GM10248 (cell line): ENCODE measurements around the gene MALAT1.
"Not testable (repeated sequence)": the region's sequence is repeated elsewhere in the genome, so short reads cannot be mapped to it uniquely, and the experiment has no call there.

Experiments used
- CTCF ChIA-PET: fragments of 300-600 bp; sonication (Branson Sonifier 250); formaldehyde crosslinking; extraction: SDS; loops from one replicate; lab custom pipeline; 2021; ENCODE audit warnings: antibody characterized with exemption; lab: Yijun Ruan, JAX
- POLR2A ChIA-PET: fragments of 350-650 bp; sonication (Branson Sonifier 250); formaldehyde crosslinking; extraction: SDS; loops from one replicate; lab custom pipeline; 2020; ENCODE audit warnings: antibody characterized with exemption; lab: Yijun Ruan, JAX
- DNase-seq: peaks from one replicate; pipeline ENCODE4 v3.0.0; 2012; ENCODE audit errors: extremely low spot score
- TF ChIP-seq, protein P1 (sequence below): IDR thresholded peaks from 2 replicates; pipeline ENCODE4 v1.5.1; 2012; ENCODE audit warnings: mild to moderate bottlenecking, low read depth; ENCODE audit errors: extremely low read depth, missing control alignments, control extremely low read depth

The MALAT1 gene

DNA sequence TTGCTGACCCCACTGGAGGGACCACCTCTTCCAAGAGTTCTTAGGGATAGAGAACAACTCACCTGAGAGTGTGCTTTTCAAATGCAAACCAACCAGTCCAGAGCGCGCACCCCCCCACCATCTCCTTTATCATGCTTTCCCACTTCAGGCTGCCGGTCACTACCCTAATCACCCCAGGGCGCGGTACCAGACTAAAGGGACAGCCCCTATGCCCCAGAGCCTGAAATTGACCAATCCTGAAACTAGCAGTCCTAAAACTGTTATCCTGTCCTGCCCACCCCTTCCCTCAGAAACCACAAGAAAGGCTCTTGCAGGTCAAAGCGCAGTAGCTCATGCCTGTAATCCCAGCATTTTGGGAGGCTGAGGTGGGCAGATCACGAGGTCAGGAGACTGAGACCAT lies 39.3 kb upstream of the MALAT1 start:
- TF ChIP-seq, protein P1, sequence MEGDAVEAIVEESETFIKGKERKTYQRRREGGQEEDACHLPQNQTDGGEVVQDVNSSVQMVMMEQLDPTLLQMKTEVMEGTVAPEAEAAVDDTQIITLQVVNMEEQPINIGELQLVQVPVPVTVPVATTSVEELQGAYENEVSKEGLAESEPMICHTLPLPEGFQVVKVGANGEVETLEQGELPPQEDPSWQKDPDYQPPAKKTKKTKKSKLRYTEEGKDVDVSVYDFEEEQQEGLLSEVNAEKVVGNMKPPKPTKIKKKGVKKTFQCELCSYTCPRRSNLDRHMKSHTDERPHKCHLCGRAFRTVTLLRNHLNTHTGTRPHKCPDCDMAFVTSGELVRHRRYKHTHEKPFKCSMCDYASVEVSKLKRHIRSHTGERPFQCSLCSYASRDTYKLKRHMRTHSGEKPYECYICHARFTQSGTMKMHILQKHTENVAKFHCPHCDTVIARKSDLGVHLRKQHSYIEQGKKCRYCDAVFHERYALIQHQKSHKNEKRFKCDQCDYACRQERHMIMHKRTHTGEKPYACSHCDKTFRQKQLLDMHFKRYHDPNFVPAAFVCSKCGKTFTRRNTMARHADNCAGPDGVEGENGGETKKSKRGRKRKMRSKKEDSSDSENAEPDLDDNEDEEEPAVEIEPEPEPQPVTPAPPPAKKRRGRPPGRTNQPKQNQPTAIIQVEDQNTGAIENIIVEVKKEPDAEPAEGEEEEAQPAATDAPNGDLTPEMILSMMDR = no peak
- POLR2A ChIA-PET = interaction anchor here (0.6 to 1.5 kb wide), 4 partner anchors 11 to 49 kb away, joined by 3 to 5 read pairs (median 4); no protein-coding TSS in a partner anchor
- CTCF ChIA-PET = interaction anchor here (1.1 to 6.4 kb wide), 7 partner anchors 11 to 80 kb away, joined by 3 to 65 read pairs (median 5); partner anchors contain the start of gene MALAT1
- peak; percentile 37 for DNase-seq

DNA sequence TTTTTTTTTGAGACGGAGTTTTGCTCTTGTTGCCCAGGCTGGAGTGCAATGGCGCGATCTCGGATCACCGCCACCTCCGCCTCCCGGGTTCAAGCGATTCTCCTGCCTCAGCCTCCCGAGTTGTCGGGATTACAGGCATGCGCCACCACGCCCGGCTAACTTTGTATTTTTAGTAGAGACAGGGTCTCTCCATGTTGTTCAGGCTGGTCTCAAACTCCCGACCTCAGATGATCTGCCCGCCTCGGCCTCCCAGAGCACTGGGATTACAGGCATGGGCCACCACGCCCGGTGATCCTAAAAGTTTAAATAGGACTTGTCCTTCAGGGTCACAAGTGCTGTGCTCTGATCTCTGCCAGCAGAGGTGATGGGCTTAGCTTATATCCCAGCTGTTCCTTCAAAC lies 33.4 kb upstream of the MALAT1 start:
- ChIA-PET POLR2A (interaction anchor here (0.7 to 1.0 kb wide), 3 partner anchors 11 to 42 kb away, joined by 3 to 6 read pairs (median 4); no protein-coding TSS in a partner anchor), CTCF (interaction anchor here (1.1 to 2.3 kb wide), 10 partner anchors 10 to 58 kb away, joined by 3 to 12 read pairs (median 4); no protein-coding TSS in a partner anchor)
- DNase-seq = not testable (repeated sequence)

DNA sequence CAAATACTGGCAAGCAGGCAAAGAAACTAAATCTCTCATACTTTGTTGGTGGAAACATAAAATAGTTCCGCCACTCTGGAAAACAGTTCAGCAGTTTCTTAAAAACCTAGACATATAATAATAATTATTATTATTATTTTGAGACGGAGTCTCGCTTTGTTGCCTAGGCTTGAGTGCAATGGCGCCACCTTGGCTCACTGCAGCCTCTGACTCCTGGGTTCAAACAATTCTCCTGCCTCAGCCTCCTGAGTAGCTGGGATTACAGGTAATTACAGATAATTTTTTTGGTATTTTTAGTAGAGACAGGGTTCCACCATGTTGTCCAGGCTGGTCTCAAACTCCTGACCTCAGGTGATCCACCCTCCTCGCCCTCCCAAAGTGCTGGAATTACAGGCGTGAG lies 31.5 kb upstream of the MALAT1 start:
- POLR2A ChIA-PET = interaction anchor here (0.6 kb wide), 1 partner anchor 41 kb away, joined by 5 read pairs; no protein-coding TSS in a partner anchor
- not testable (repeated sequence) for DNase-seq
- CTCF ChIA-PET = interaction anchor here (1.5 to 6.4 kb wide), 4 partner anchors 9 to 60 kb away, joined by 4 to 61 read pairs (median 9); no protein-coding TSS in a partner anchor

DNA sequence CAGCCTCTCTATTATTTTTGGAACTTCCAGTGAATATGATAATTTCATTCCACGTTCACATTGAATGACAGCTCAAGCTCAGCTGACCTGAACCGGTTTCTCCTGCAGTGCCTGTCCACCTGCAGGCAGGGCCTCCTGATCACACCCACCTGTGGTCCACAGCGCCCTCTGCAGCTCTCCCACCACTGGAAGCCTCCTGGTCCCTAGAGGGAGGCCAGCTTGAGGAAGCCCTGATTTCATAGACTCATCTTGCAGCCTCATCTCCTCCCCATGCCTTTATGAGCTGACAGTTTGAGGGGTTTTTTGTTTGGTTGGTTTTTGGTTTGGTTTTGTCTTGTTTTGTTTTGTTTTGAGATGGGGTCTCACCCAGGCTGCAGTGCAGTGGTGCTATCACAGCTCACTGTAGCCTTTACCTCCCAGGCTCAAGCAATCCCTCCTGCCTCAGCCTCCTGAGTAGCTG lies 29.9 kb upstream of the MALAT1 start:
- peak; percentile 79 for DNase-seq
- CTCF ChIA-PET = interaction anchor here (0.7 to 6.4 kb wide), 25 partner anchors 8 to 107 kb away, joined by 3 to 65 read pairs (median 6); partner anchors contain the start of gene MALAT1
- POLR2A ChIA-PET = interaction anchor here (1.0 to 1.8 kb wide), 5 partner anchors 30 to 46 kb away, joined by 3 to 29 read pairs (median 12); partner anchors contain the start of genes MALAT1 and NEAT1
- TF ChIP-seq, protein P1 = peak; percentile 84

DNA sequence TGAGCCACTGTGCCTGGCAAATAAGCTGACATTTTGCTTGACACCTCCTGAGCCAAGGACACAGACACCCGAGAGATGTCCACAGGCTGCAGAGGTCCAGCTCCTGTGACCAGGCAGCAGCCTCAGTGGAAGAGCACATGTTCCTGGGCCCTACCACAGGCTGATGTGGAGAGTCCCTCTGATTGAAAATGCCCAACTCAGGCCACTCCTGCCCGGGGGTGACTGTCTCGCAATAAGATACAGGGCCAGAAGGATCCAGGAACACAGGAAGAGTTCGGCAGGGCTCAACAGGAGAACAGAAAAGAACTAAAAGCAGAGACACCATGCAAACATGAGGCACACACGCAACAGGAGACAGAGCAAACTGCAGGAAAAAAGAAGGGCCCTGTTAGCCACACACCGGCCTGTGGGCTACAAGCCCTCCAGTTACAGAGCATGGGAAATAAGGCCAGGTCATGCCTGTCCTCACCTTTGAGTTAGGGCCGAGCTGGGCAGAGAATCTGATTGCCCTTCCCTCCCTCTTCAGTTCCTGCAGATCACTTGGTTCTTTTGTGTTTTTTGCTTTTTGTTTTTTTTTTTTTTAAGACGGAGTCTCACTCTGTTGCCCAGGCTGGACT lies 28.3 kb upstream of the MALAT1 start:
- DNase-seq = no peak
- TF ChIP-seq, protein P1 = no peak
- ChIA-PET CTCF (interaction anchor here (0.6 to 6.4 kb wide), 16 partner anchors 9 to 111 kb away, joined by 3 to 65 read pairs (median 9); no protein-coding TSS in a partner anchor), POLR2A (interaction anchor here (0.8 to 10.8 kb wide), 4 partner anchors 10 to 53 kb away, joined by 3 to 305 read pairs (median 16); partner anchors contain the start of genes MALAT1 and NEAT1)

DNA sequence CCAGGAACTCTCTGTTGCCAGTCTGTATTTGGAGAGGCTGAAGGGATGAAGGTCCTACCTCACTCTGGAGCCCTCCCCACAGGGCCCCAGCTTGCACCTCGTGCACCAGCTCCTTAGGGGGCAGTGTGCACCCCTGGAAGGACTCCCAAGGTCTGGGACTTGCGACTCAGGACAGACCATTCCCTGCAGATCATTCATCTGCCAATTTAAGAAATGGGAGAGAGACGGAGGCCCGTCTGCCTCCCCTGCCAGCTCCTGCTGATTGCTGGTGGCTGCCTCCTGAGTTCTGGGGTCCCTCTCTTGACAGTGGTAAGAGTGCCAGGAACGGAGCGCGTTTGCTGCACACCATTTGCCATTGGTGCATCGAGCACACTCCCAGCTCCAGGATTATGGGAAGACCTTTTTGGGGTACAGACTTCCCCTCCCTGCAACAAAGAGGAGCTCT lies 27.4 kb upstream of the MALAT1 start:
- CTCF ChIA-PET = interaction anchor here (0.6 to 6.4 kb wide), 23 partner anchors 11 to 157 kb away, joined by 3 to 65 read pairs (median 5); partner anchors contain the start of genes CDC42EP2 and MALAT1
- peak; percentile 45 for DNase-seq
- TF ChIP-seq, protein P1 = peak; percentile 70
- POLR2A ChIA-PET = interaction anchor here (0.7 to 10.8 kb wide), 13 partner anchors 10 to 207 kb away, joined by 3 to 305 read pairs (median 8); partner anchors contain the start of genes MALAT1 and NEAT1

DNA sequence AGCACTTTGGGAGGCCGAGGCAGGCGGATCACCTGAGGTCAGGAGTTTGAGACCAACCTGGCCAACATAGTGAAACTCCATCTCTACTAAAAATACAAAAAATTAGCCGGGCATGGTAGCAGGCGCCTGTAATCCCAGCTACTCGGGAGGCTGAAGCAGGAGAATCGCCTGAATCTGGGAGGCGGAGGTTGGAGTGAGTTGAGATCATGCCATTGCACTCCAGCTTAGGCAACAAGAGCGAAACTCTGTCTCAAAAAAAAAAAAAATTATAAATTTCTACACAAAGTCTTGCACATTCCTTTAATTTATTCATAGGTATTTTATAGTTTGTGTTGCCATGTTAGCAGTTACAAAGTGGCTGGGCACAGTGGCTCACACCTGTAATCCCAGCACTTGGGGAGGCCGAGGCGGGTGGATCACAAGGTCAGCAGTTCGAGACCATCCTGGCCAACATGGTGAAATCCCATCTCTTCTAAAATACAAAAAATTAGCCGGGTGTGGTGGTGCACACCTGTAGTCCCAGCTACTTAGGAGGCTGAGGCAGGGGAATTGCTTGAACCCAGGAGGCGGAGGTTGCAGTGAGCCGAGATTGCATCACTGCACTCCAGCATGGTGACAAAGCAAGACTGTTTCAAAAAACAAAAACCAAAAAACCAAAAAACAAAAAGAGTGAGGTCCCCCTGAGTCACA lies 26.1 kb upstream of the MALAT1 start:
- CTCF ChIA-PET = interaction anchor here (1.0 to 6.4 kb wide), 13 partner anchors 13 to 158 kb away, joined by 3 to 65 read pairs (median 8); partner anchors contain the start of genes CDC42EP2 and MALAT1
- DNase-seq = not testable (repeated sequence)

More for the DNA sequence above, 26.1 kb upstream of the MALAT1 start:
- POLR2A ChIA-PET = interaction anchor here (0.9 to 10.8 kb wide), 10 partner anchors 11 to 53 kb away, joined by 3 to 305 read pairs (median 12); partner anchors contain the start of genes MALAT1 and NEAT1
